Keratinocyte (primary cell): ENCODE data around the gene CLCN7.

ENCODE experiments used
- CTCF ChIP-seq, 3 experiments: IDR thresholded peaks in 1 of 3; conservative IDR thresholded peaks in 1 of 3; optimal IDR thresholded peaks in 1 of 3; 2 replicates in 2 of 3; 3 replicates in 1 of 3; pipeline versions ENCODE3 to v1.5.1; 2011; ENCODE audit warnings: low read length in 3 of 3, mild to moderate bottlenecking in 3 of 3, moderate library complexity in 2 of 3, control low read depth in 1 of 3, inconsistent platforms in 1 of 3; ENCODE audit not compliant: insufficient read depth in 2 of 3; ENCODE audit errors: extremely low read depth in 1 of 3
- EZH2 ChIP-seq: IDR thresholded peaks from one replicate; pipeline ENCODE4 v1.6.1; 2012; ENCODE audit warnings: inconsistent platforms, mild to moderate bottlenecking, low read length, moderate library complexity

DNA sequence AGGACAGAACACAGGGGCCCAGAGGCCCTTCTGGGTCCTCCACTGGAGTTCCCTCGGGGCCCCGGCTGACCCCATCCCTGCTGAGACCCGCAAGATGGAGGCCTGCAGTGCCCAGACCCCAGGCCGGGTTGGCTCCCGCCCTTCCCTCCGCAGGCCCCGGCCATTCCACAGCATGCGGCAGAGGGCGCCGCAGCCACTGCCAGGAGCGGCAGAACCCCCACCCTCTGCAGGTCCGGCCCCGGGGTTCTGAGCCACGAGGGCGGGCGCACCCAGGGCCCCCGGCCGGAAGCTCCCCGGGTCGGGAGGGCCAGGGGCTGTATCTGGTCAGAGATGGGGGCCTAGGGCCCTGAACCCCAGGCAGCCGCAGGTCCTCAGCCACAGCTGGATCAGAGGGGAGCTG is 46.3 kb downstream of the CLCN7 start:
- TF ChIP-seq CTCF (optimal IDR thresholded peaks at IDR 0.05 in 1 of 3, IDR thresholded peaks at IDR 0.05 in 1 of 3, conservative IDR thresholded peaks at IDR 0.05 in 1 of 3; ENCODE audit: extremely low read depth in 1 of 3, insufficient read depth in 2 of 3, low read length in 3 of 3), result peak; percentile 25 to 67 (median 66)
- TF ChIP-seq EZH2, result no peak
